WTC11 (cell line): ENCODE measurements around the gene PPP1R1A. TPM values are rescaled to one million over a fixed set of nuclear protein-coding genes. Genes with fewer than 3 reads are reported as not detected.

Experiments
- ATAC-seq: fragments of 200-7000 bp; cut with Tn5 transposase; 2 replicates; pipeline ENCODE4 v1.10.0; 2021; ENCODE audit warnings: mild to moderate bottlenecking, moderate library complexity
- CTCF ChIA-PET: fragments of 300-600 bp; sonication (Branson Sonifier 250); formaldehyde crosslinking; loops from one replicate; lab custom pipeline; 2021; ENCODE audit warnings: antibody characterized with exemption; lab: Charles Lee
- POLR2A ChIA-PET: fragments of 350-600 bp; sonication (Branson Sonifier 250); formaldehyde crosslinking; loops from one replicate; lab custom pipeline; 2021; ENCODE audit warnings: antibody characterized with exemption; lab: Charles Lee
- DNase-seq: peaks from one replicate; pipeline ENCODE4 v3.0.0; 2021; ENCODE audit warnings: low spot score
- H3K27ac Mint-ChIP-seq: 2 replicates; pipeline ENCODE4 v1.8.0; 2021; ENCODE audit warnings: mixed read lengths
- H3K27me3 Mint-ChIP-seq: 2 replicates; pipeline ENCODE4 v1.8.0; 2021; ENCODE audit warnings: low read depth, mild to moderate bottlenecking, moderate library complexity, mixed read lengths
- H3K36me3 Mint-ChIP-seq: 2 replicates; pipeline ENCODE4 v1.8.0; 2021; ENCODE audit warnings: mixed read lengths
- H3K4me1 Mint-ChIP-seq: 2 replicates; pipeline ENCODE4 v1.8.0; 2022; ENCODE audit warnings: mixed read lengths
- H3K4me3 Mint-ChIP-seq: 2 replicates; pipeline ENCODE4 v1.8.0; 2021; ENCODE audit warnings: mild to moderate bottlenecking, moderate library complexity, mixed read lengths
- H3K9me3 Mint-ChIP-seq: 2 replicates; pipeline ENCODE4 v1.8.0; 2021; ENCODE audit warnings: mixed read lengths
- AR ChIP-seq: fragments of 250-450 bp; sonication (Bioruptor Pico); IDR thresholded peaks from 2 replicates; pipeline ENCODE4 v1.9.0; 2021; ENCODE audit warnings: mild to moderate bottlenecking
- ATF3 ChIP-seq: sonication (generic); formaldehyde crosslinking; conservative IDR thresholded peaks from 2 replicates; pipeline ENCODE4 v1.8.1; 2022; ENCODE audit warnings: mild to moderate bottlenecking, missing genetic modification reagents
- ATF6 ChIP-seq: sonication (generic); formaldehyde crosslinking; IDR thresholded peaks from 2 replicates; pipeline ENCODE4 v1.8.1; 2023; ENCODE audit warnings: mild to moderate bottlenecking, missing genetic modification reagents
- CDX4 ChIP-seq: fragments of 250-450 bp; sonication (Bioruptor Pico); IDR thresholded peaks from 2 replicates; pipeline ENCODE4 v1.9.0; 2021; ENCODE audit warnings: moderate library complexity, mild to moderate bottlenecking, inconsistent platforms, borderline replicate concordance
- ERG ChIP-seq: fragments of 250-450 bp; sonication (Bioruptor Pico); IDR thresholded peaks from 2 replicates; pipeline ENCODE4 v1.8.0; 2021; ENCODE audit warnings: mild to moderate bottlenecking
- ETV6 ChIP-seq: sonication (generic); formaldehyde crosslinking; IDR thresholded peaks from 2 replicates; pipeline ENCODE4 v1.8.1; 2022; ENCODE audit warnings: mild to moderate bottlenecking, missing genetic modification reagents
- HMGA2 ChIP-seq: fragments of 250-450 bp; sonication (Bioruptor Pico); IDR thresholded peaks from 2 replicates; pipeline ENCODE4 v1.4.0; 2021; ENCODE audit warnings: mild to moderate bottlenecking, moderate library complexity
- IRF1 ChIP-seq: sonication (generic); formaldehyde crosslinking; IDR thresholded peaks from 2 replicates; pipeline ENCODE4 v1.8.0; 2023; ENCODE audit warnings: missing genetic modification reagents
- KAT7 ChIP-seq: sonication (generic); formaldehyde crosslinking; IDR thresholded peaks from 2 replicates; pipeline ENCODE4 v1.8.1; 2023; ENCODE audit warnings: missing genetic modification reagents, mild to moderate bottlenecking, borderline replicate concordance
- RORB ChIP-seq: fragments of 250-450 bp; sonication (Bioruptor Pico); IDR thresholded peaks from 2 replicates; pipeline ENCODE4 v1.9.0; 2021; ENCODE audit warnings: mild to moderate bottlenecking
- TCF7 ChIP-seq: sonication (generic); formaldehyde crosslinking; IDR thresholded peaks from 2 replicates; pipeline ENCODE4 v1.8.0; 2022; ENCODE audit warnings: mild to moderate bottlenecking, low read depth, missing genetic modification reagents, moderate library complexity
- TEAD1 ChIP-seq: sonication (generic); formaldehyde crosslinking; IDR thresholded peaks from 2 replicates; pipeline ENCODE4 v1.8.0; 2022; ENCODE audit warnings: mild to moderate bottlenecking, missing genetic modification reagents
- ZBTB43 ChIP-seq: sonication (generic); formaldehyde crosslinking; IDR thresholded peaks from 2 replicates; pipeline ENCODE4 v1.8.1; 2023; ENCODE audit warnings: mild to moderate bottlenecking, missing genetic modification reagents
- ZMAT4 ChIP-seq: fragments of 250-450 bp; sonication (Bioruptor Pico); IDR thresholded peaks from 2 replicates; pipeline ENCODE4 v1.9.0; 2021; ENCODE audit warnings: mild to moderate bottlenecking
- ZNF281 ChIP-seq: sonication (generic); formaldehyde crosslinking; IDR thresholded peaks from 2 replicates; pipeline ENCODE4 v1.8.0; 2023; ENCODE audit warnings: mild to moderate bottlenecking, missing genetic modification reagents
- total RNA-seq: library from RNA; stranded (reverse); gene quantifications from 3 replicates; pipeline ENCODE4 v1.2.3, GENCODE V29; 2021

Gene PPP1R1A
- total RNA-seq, 1 experiment from 2014 or later = 13.1 TPM

GRCh38 chr12:54608156-54608555 is 19.7 kb upstream of the PPP1R1A start (continued):
- TF ChIP-seq ERG (CRISPR knock-in tag) (no peak), ZMAT4 (no peak), KAT7 (CRISPR knock-in tag) (no peak), TCF7 (CRISPR knock-in tag) (no peak), AR (CRISPR knock-in tag) (no peak), TEAD1 (no peak), CDX4 (CRISPR knock-in tag) (no peak), IRF1 (CRISPR knock-in tag) (no peak)

- TF ChIP-seq ETV6 (CRISPR knock-in tag) = no peak
- no peak for TF ChIP-seq ATF6
- TF ChIP-seq RORB (CRISPR knock-in tag) = no peak
- no peak for TF ChIP-seq ZNF281
- TF ChIP-seq HMGA2 (CRISPR knock-in tag) = no peak
- TF ChIP-seq ATF3 (CRISPR knock-in tag) = no peak
- no peak for TF ChIP-seq ZBTB43 (CRISPR knock-in tag)
- Mint-ChIP-seq H3K9me3 (no peaks in the 10 kb centered on the region), H3K36me3 (no peaks in the 10 kb centered on the region), H3K4me1 (peaks cover 4% of the 10 kb centered on the region; the same call in 1 of the 2 replicates), H3K27ac (no peak overlapping the region), H3K27me3 (peaks cover 55% of the 10 kb centered on the region), H3K4me3 (no peak overlapping the region)
- ATAC-seq (no peak), DNase-seq (no peak)
- ChIA-PET POLR2A (no interaction called here), CTCF (interaction anchor here (0.8 to 2.3 kb wide), 7 partner anchors 10 to 80 kb away, joined by 3 to 12 read pairs (median 4); partner anchors contain the start of gene PDE1B)
Observed at GRCh38 chr12:54606556-54606955, 18.1 kb upstream of the PPP1R1A start.
